HG02884 (cell line): ENCODE results near the gene MAGI3.
A peak's percentile ranks its signal among the peaks of the same experiment; 100 is the strongest.

Experiments
- ATAC-seq: cut with Tn5 transposase; IDR thresholded peaks from one replicate; pipeline ENCODE4 v1.9.1; 2021; ENCODE audit warnings: mild to moderate bottlenecking, moderate library complexity; ENCODE audit not compliant: unreplicated experiment

Gene MAGI3

GRCh38 chr1:113389953-113390834, at the start of gene MAGI3:
TSS of gene MAGI3 (plus strand) at chr1:113390515. CDS start at chr1:113391034, 519 bp downstream.
- ATAC-seq = peak; percentile 98

- ATAC-seq = no peak
Measured at GRCh38 chr1:113353580-113353979, 36.7 kb upstream of the MAGI3 start.

- ATAC-seq = no peak
Measured at GRCh38 chr1:113363935-113364334, 26.4 kb upstream of the MAGI3 start.

- no peak for ATAC-seq
Measured at GRCh38 chr1:113369040-113369439, 21.3 kb upstream of the MAGI3 start.

GRCh38 chr1:113369699-113370098, 20.6 kb upstream of the MAGI3 start:
- ATAC-seq = no peak

- ATAC-seq = no peak
Measured at GRCh38 chr1:113370868-113371267, 19.4 kb upstream of the MAGI3 start.

GRCh38 chr1:113372546-113372945, 17.8 kb upstream of the MAGI3 start:
- no peak for ATAC-seq

GRCh38 chr1:113373644-113374043, 16.7 kb upstream of the MAGI3 start:
- ATAC-seq = no peak

GRCh38 chr1:113375878-113376277, 14.4 kb upstream of the MAGI3 start:
- no peak for ATAC-seq

GRCh38 chr1:113380075-113380474, 10.2 kb upstream of the MAGI3 start:
- no peak for ATAC-seq

- ATAC-seq = no peak
Measured at GRCh38 chr1:113388017-113388620, 2.2 kb upstream of the MAGI3 start.

- no peak for ATAC-seq
Measured at GRCh38 chr1:113388621-113389358, 1.5 kb upstream of the MAGI3 start.

- no peak for ATAC-seq
Measured at GRCh38 chr1:113389359-113389952, 859 bp upstream of the MAGI3 start.

- no peak for ATAC-seq
Measured at GRCh38 chr1:113390871-113391648, 745 bp downstream of the MAGI3 start.

GRCh38 chr1:113391649-113392271, 1.4 kb downstream of the MAGI3 start:
- no peak for ATAC-seq

GRCh38 chr1:113392541-113393128, 2.3 kb downstream of the MAGI3 start:
- no peak for ATAC-seq

GRCh38 chr1:113394043-113394862, 3.9 kb downstream of the MAGI3 start:
- no peak for ATAC-seq

GRCh38 chr1:113394863-113395259, 4.5 kb downstream of the MAGI3 start:
- ATAC-seq = no peak

- no peak for ATAC-seq
Measured at GRCh38 chr1:113396102-113396501, 5.8 kb downstream of the MAGI3 start.
